CD14-positive monocyte (primary cell): ENCODE results near the gene TTC39B. TPM values are rescaled to one million over a fixed set of nuclear protein-coding genes. Genes with fewer than 3 reads are reported as not detected.

Source experiments
- DNase-seq, 3 donors: peaks; one replicate each; pipeline ENCODE4 v3.0.0-alpha.2; 2011 to 2022
- H2AFZ ChIP-seq: 2 replicates; pipeline ENCODE4 v1.6.0; 2012; ENCODE audit warnings: mild to moderate bottlenecking, low read depth, low read length, inconsistent platforms; ENCODE audit not compliant: insufficient read depth, poor library complexity, severe bottlenecking
- H3K27ac ChIP-seq, 2 donors: 1 replicate in 1 of 2; 2 replicates in 1 of 2; pipeline ENCODE4 v1.5.1; 2012 to 2013; ENCODE audit warnings: low read length in 2 of 2, control low read depth in 1 of 2, inconsistent platforms in 1 of 2, low read depth in 1 of 2, mild to moderate bottlenecking in 1 of 2
- H3K27me3 ChIP-seq, 2 donors: one replicate each; pipeline versions ENCODE4 v1.6.0 to v1.6.1; 2011 to 2013; ENCODE audit warnings: low read length in 2 of 2; ENCODE audit not compliant: control insufficient read depth in 2 of 2, insufficient read depth in 2 of 2
- H3K36me3 ChIP-seq, 2 donors: replicated peaks in 1 of 2; 1 replicate in 1 of 2; 2 replicates in 1 of 2; pipeline versions ENCODE4 v1.5.1 to v1.6.1; 2012 to 2013; ENCODE audit warnings: low read length in 2 of 2, control low read depth in 1 of 2, inconsistent platforms in 1 of 2, mild to moderate bottlenecking in 1 of 2; ENCODE audit not compliant: insufficient read depth in 2 of 2, control insufficient read depth in 1 of 2
- H3K4me1 ChIP-seq, 2 donors: 1 replicate in 1 of 2; 2 replicates in 1 of 2; pipeline versions ENCODE4 v1.5.1 to v1.6.1; 2012 to 2013; ENCODE audit warnings: low read length in 2 of 2, control low read depth in 1 of 2, inconsistent platforms in 1 of 2, mild to moderate bottlenecking in 1 of 2, moderate library complexity in 1 of 2; ENCODE audit not compliant: insufficient read depth in 2 of 2, control insufficient read depth in 1 of 2
- H3K4me2 ChIP-seq: replicated peaks from 2 replicates; pipeline ENCODE3; 2012; ENCODE audit warnings: low read length, moderate library complexity, mild to moderate bottlenecking; ENCODE audit not compliant: poor library complexity, severe bottlenecking; ENCODE audit errors: extremely low read depth
- H3K4me3 ChIP-seq, 3 experiments: fragments of 200-600 bp in 1 of 3; sonication (generic) in 1 of 3; replicated peaks in 1 of 3; 1 replicate in 2 of 3; 2 replicates in 1 of 3; pipeline ENCODE4 v1.5.1; 2011 to 2013; ENCODE audit warnings: low read length in 3 of 3, mild to moderate bottlenecking in 3 of 3, control low read depth in 2 of 3, low read depth in 2 of 3, inconsistent platforms in 1 of 3, moderate library complexity in 1 of 3
- H3K79me2 ChIP-seq: 2 replicates; pipeline ENCODE4 v1.6.0; 2012; ENCODE audit warnings: mild to moderate bottlenecking, control low read depth, inconsistent platforms, low read length, moderate library complexity; ENCODE audit not compliant: insufficient read depth
- H3K9ac ChIP-seq: 2 replicates; pipeline ENCODE4 v1.6.0; 2017; ENCODE audit warnings: low read length, mild to moderate bottlenecking; ENCODE audit not compliant: insufficient read depth, poor library complexity, severe bottlenecking
- H3K9me3 ChIP-seq, 2 donors: replicated peaks in 1 of 2; 1 replicate in 1 of 2; 2 replicates in 1 of 2; pipeline versions ENCODE4 v1.5.1 to v1.6.1; 2012 to 2013; ENCODE audit warnings: low read length in 2 of 2, control low read depth in 1 of 2; ENCODE audit not compliant: control insufficient read depth in 1 of 2, insufficient read depth in 1 of 2
- H4K20me1 ChIP-seq: 2 replicates; pipeline ENCODE4 v1.6.0; 2012; ENCODE audit warnings: mild to moderate bottlenecking, low read length, control low read depth, moderate library complexity; ENCODE audit not compliant: insufficient read depth
- H3K27ac Mint-ChIP-seq, 7 donors: one replicate each; pipeline ENCODE4 v1.8.0; 2020; ENCODE audit warnings: mild to moderate bottlenecking in 7 of 7, mixed read lengths in 7 of 7, moderate library complexity in 6 of 7, inconsistent platforms in 2 of 7
- H3K27me3 Mint-ChIP-seq, 3 donors: one replicate each; pipeline ENCODE4 v1.8.0; 2021 to 2022; ENCODE audit warnings: low read depth in 3 of 3, mild to moderate bottlenecking in 3 of 3, mixed read lengths in 3 of 3, moderate library complexity in 3 of 3, inconsistent platforms in 1 of 3
- H3K36me3 Mint-ChIP-seq, 2 donors: one replicate each; pipeline ENCODE4 v1.8.0; 2020; ENCODE audit warnings: mixed read lengths in 2 of 2, inconsistent platforms in 1 of 2, mild to moderate bottlenecking in 1 of 2
- H3K4me1 Mint-ChIP-seq: one replicate; pipeline ENCODE4 v1.8.0; 2020; ENCODE audit warnings: mild to moderate bottlenecking, mixed read lengths
- H3K4me3 Mint-ChIP-seq, 2 donors: one replicate each; pipeline ENCODE4 v1.8.0; 2020; ENCODE audit warnings: mild to moderate bottlenecking in 2 of 2, mixed read lengths in 2 of 2, moderate library complexity in 1 of 2
- H3K9me3 Mint-ChIP-seq, 7 donors: one replicate each; pipeline ENCODE4 v1.8.0; 2020 to 2022; ENCODE audit warnings: mixed read lengths in 7 of 7, mild to moderate bottlenecking in 6 of 7, moderate library complexity in 6 of 7, inconsistent platforms in 2 of 7
- CTCF ChIP-seq: fragments of 200-600 bp; IDR thresholded peaks from one replicate; pipeline ENCODE4 v1.8.0; 2022; ENCODE audit warnings: antibody characterized with exemption, mild to moderate bottlenecking
- WGBS: methylation state at CpG from one replicate; pipeline ENCODE4 v1.1.5; 2013; ENCODE audit warnings: missing lambda C conversion rate; ENCODE audit not compliant: insufficient coverage; 5-methylcytosine and 5-hydroxymethylcytosine counted together
- intact Hi-C, 2 donors: fragments of 100-400 bp; cut with micrococcal nuclease; formaldehyde crosslinking; loops; one replicate each; pipeline versions ENCODE4 v1.15.0 to v1.15.1; 2023
- polyA plus RNA-seq, 3 donors: library from polyadenylated mRNA; depleted of rRNA in 1 of 3; unstranded in 2 of 3; stranded (reverse) in 1 of 3; fragments of 300-500 nt in 2 of 3; fragments of >200 nt in 1 of 3; fragmentation: Illumina TruSeq in 2 of 3; gene quantifications; 1 replicate in 2 of 3; 2 replicates in 1 of 3; pipeline ENCODE4 v1.2.3, GENCODE V29; 2012 to 2021

The TTC39B gene
- polyA plus RNA-seq, 3 donors: 0.87 to 5.3 (median 3.1) TPM

GRCh38 chr9:15127831-15128230, 179.2 kb downstream of the TTC39B start:
- peaks cover 0 to 2% (median 0%) of the 10 kb centered on the region in 7 donors for H3K9me3 Mint-ChIP-seq
- Histone ChIP-seq H3K27ac (no peak overlapping the region), H3K4me1 (peaks cover 2 to 3% of the 10 kb centered on the region in 2 donors), H3K4me2 (no peak overlapping the region), H3K79me2 (no peaks in the 10 kb centered on the region), H3K4me3 (no peak overlapping the region), H3K9ac (no peak overlapping the region), H3K36me3 (no peaks in the 10 kb centered on the region), H3K27me3 (no peaks in the 10 kb centered on the region), H2AFZ (no peak overlapping the region), H3K9me3 (no peaks in the 10 kb centered on the region), H4K20me1 (no peaks in the 10 kb centered on the region)
- H3K27me3 Mint-ChIP-seq: peaks cover 9 to 17% (median 12%) of the 10 kb centered on the region in 3 donors
- TF ChIP-seq CTCF: no peak
- no peak overlapping the region for H3K4me3 Mint-ChIP-seq
- H3K36me3 Mint-ChIP-seq: no peaks in the 10 kb centered on the region
- WGBS: 88% methylated on average over 1 of the region's 5 CpGs
- H3K27ac Mint-ChIP-seq: no peak overlapping the region
- peaks cover 4% of the 10 kb centered on the region for H3K4me1 Mint-ChIP-seq
- no peak for DNase-seq
- intact Hi-C loops: no loop called here

DNA sequence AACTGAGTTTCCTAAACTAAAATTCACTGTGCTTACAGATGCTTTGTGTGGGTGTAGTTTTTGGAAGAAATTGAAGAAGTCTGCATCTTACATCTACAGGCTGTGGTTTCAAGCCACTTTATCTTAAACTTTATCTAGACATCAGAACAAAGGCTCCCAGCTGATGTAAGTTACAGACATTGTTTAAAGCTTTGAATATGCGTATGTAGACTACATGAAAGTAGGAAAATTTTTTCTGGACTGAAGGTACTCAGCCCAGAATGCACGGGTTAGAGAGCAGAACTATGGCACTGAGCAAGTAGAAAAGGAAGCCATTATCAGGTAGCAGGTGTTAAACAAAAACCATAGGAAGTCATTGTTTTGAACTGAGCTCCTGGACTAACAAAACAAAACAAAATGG, 185.4 kb downstream of the TTC39B start:
- no peak overlapping the region for H3K9ac ChIP-seq
- no peaks in the 10 kb centered on the region for H3K27me3 ChIP-seq
- H3K79me2 ChIP-seq: no peaks in the 10 kb centered on the region
- no peaks in the 10 kb centered on the region for H3K4me1 Mint-ChIP-seq
- no peaks in the 10 kb centered on the region for H3K9me3 ChIP-seq
- no peak overlapping the region for H3K4me2 ChIP-seq
- peaks cover 0 to 2% (median 0%) of the 10 kb centered on the region in 7 donors for H3K9me3 Mint-ChIP-seq
- no peaks in the 10 kb centered on the region for H4K20me1 ChIP-seq
- H3K27ac ChIP-seq: no peak overlapping the region
- no peaks in the 10 kb centered on the region for H3K36me3 Mint-ChIP-seq
- H2AFZ ChIP-seq: no peak overlapping the region
- no peak for DNase-seq
- no peak overlapping the region for H3K4me3 ChIP-seq
- no CpG with 5 or more reads among the region's 2 CpGs for WGBS
- TF ChIP-seq CTCF: no peak
- H3K27me3 Mint-ChIP-seq: peaks cover 3 to 9% (median 7%) of the 10 kb centered on the region in 3 donors
- no peaks in the 10 kb centered on the region for H3K36me3 ChIP-seq
- no peak overlapping the region for H3K4me3 Mint-ChIP-seq
- intact Hi-C loops: no loop called here
- no peak overlapping the region for H3K27ac Mint-ChIP-seq
- H3K4me1 ChIP-seq: no peaks in the 10 kb centered on the region
